ENCODE measurements around the gene PLIN3. TPM values are rescaled to one million over a fixed set of nuclear protein-coding genes. Genes with fewer than 3 reads are reported as not detected.

The PLIN3 gene
- total and polyA plus RNA-seq, 2 of the 8 experiments (the other 6 are each of a cell fraction or from before 2014, with no cell fraction given), result 60.7 to 61.5 TPM

DNA sequence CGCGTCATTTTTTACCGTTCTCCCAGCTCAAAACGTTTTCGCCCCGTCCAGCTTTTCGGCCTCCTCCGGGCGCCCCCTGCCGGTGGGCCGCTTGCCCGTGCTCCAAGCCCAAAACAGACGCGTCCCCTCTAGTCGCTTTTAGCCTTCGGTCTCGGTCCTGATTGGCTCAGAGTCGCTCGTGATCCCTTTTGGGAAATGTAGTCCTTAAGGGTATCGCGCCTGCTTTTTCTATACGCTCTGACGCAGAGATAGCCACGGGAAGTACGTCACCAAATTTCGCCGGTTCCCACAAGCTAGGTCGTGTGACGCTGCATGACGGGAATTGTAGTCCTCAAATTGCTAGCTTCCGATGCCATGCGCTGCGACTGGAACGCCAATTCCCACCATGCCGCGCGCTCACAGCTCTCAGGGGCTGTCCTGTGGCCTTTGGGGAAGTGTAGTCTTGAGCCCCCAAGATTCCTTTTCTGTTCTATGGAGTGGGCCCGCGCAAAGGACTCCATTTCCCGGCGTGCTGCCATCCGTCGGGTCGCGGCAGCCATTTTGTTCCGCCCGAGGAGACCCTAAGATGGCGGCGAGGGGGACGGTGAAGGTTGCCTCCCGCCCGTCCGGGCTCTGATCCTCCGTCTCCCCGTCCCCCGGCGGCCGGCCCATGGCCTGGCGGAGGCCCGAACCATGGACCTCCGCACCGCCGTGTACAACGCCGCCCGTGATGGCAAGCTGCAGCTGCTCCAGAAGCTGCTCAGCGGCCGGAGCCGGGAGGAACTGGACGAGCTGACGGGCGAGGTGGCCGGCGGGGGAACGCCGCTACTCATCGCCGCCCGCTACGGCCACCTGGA lies 76.1 kb downstream of the PLIN3 start, which contains the start of gene FEM1A (continued):
- TF ChIP-seq, protein P1, sequence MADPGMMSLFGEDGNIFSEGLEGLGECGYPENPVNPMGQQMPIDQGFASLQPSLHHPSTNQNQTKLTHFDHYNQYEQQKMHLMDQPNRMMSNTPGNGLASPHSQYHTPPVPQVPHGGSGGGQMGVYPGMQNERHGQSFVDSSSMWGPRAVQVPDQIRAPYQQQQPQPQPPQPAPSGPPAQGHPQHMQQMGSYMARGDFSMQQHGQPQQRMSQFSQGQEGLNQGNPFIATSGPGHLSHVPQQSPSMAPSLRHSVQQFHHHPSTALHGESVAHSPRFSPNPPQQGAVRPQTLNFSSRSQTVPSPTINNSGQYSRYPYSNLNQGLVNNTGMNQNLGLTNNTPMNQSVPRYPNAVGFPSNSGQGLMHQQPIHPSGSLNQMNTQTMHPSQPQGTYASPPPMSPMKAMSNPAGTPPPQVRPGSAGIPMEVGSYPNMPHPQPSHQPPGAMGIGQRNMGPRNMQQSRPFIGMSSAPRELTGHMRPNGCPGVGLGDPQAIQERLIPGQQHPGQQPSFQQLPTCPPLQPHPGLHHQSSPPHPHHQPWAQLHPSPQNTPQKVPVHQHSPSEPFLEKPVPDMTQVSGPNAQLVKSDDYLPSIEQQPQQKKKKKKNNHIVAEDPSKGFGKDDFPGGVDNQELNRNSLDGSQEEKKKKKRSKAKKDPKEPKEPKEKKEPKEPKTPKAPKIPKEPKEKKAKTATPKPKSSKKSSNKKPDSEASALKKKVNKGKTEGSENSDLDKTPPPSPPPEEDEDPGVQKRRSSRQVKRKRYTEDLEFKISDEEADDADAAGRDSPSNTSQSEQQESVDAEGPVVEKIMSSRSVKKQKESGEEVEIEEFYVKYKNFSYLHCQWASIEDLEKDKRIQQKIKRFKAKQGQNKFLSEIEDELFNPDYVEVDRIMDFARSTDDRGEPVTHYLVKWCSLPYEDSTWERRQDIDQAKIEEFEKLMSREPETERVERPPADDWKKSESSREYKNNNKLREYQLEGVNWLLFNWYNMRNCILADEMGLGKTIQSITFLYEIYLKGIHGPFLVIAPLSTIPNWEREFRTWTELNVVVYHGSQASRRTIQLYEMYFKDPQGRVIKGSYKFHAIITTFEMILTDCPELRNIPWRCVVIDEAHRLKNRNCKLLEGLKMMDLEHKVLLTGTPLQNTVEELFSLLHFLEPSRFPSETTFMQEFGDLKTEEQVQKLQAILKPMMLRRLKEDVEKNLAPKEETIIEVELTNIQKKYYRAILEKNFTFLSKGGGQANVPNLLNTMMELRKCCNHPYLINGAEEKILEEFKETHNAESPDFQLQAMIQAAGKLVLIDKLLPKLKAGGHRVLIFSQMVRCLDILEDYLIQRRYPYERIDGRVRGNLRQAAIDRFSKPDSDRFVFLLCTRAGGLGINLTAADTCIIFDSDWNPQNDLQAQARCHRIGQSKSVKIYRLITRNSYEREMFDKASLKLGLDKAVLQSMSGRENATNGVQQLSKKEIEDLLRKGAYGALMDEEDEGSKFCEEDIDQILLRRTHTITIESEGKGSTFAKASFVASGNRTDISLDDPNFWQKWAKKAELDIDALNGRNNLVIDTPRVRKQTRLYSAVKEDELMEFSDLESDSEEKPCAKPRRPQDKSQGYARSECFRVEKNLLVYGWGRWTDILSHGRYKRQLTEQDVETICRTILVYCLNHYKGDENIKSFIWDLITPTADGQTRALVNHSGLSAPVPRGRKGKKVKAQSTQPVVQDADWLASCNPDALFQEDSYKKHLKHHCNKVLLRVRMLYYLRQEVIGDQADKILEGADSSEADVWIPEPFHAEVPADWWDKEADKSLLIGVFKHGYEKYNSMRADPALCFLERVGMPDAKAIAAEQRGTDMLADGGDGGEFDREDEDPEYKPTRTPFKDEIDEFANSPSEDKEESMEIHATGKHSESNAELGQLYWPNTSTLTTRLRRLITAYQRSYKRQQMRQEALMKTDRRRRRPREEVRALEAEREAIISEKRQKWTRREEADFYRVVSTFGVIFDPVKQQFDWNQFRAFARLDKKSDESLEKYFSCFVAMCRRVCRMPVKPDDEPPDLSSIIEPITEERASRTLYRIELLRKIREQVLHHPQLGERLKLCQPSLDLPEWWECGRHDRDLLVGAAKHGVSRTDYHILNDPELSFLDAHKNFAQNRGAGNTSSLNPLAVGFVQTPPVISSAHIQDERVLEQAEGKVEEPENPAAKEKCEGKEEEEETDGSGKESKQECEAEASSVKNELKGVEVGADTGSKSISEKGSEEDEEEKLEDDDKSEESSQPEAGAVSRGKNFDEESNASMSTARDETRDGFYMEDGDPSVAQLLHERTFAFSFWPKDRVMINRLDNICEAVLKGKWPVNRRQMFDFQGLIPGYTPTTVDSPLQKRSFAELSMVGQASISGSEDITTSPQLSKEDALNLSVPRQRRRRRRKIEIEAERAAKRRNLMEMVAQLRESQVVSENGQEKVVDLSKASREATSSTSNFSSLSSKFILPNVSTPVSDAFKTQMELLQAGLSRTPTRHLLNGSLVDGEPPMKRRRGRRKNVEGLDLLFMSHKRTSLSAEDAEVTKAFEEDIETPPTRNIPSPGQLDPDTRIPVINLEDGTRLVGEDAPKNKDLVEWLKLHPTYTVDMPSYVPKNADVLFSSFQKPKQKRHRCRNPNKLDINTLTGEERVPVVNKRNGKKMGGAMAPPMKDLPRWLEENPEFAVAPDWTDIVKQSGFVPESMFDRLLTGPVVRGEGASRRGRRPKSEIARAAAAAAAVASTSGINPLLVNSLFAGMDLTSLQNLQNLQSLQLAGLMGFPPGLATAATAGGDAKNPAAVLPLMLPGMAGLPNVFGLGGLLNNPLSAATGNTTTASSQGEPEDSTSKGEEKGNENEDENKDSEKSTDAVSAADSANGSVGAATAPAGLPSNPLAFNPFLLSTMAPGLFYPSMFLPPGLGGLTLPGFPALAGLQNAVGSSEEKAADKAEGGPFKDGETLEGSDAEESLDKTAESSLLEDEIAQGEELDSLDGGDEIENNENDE (IDR thresholded peaks at IDR 0.05; ENCODE audit: insufficient replicate concordance, low read length), result no peak
- TF ChIP-seq PHF8 (conservative IDR thresholded peaks at IDR 0.05; ENCODE audit: low read depth, low read length), result peak; percentile 94
- peak; percentile 83; the same call in 1 of the 2 replicates for TF ChIP-seq GABPA (IDR thresholded peaks at IDR 0.05; ENCODE audit: borderline replicate concordance, insufficient read depth, low read length)
- peak; percentile 75 for TF ChIP-seq TBP (IDR thresholded peaks at IDR 0.05; ENCODE audit: low read depth, low read length)
- no peak for TF ChIP-seq EZH2 (IDR thresholded peaks at IDR 0.05; ENCODE audit: low read depth, low read length, severe bottlenecking)
- TF ChIP-seq SAP30 (IDR thresholded peaks at IDR 0.05; ENCODE audit: insufficient read depth, insufficient replicate concordance, low read length), result no peak
- TF ChIP-seq ZNF274 (IDR thresholded peaks at IDR 0.05; ENCODE audit: borderline replicate concordance, extremely low read depth, low read length), result no peak
- TF ChIP-seq, protein P2, sequence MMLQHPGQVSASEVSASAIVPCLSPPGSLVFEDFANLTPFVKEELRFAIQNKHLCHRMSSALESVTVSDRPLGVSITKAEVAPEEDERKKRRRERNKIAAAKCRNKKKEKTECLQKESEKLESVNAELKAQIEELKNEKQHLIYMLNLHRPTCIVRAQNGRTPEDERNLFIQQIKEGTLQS (IDR thresholded peaks at IDR 0.05; ENCODE audit: insufficient read depth, low read depth, low read length), result peak; percentile 71
